GM21576 (cell line): ENCODE results near the gene CEND1.

Experiments used
- ATAC-seq: cut with Tn5 transposase; IDR thresholded peaks from one replicate; pipeline ENCODE4 v1.9.1; 2021; ENCODE audit warnings: mild to moderate bottlenecking, moderate library complexity; ENCODE audit not compliant: unreplicated experiment

CEND1 gene

DNA sequence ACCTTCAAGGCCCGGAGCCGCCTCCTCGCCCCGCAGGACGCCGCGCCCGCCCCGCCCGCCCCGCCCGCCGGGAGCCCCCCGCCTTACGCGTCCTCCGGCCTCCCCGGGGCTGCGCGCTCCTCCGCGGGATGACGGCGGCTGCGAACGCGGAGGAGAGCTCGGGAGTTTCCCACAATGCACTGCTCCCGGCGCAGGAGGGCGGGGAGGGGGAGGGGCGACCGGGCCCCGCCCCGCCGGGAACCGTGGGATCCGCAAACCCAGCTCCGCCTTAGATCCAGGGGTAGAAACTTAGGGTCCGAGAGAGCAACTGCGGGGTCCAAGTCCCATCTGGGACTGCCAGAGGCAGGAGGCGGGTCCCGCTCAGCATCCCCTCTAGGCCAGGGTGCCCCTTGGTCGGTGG lies at the start of gene CEND1:
CEND1 (minus strand) TSS at position 148 of the 400 bp plus-strand sequence. CDS start 1,514 bp downstream, outside the sequence.
- no peak for ATAC-seq

DNA sequence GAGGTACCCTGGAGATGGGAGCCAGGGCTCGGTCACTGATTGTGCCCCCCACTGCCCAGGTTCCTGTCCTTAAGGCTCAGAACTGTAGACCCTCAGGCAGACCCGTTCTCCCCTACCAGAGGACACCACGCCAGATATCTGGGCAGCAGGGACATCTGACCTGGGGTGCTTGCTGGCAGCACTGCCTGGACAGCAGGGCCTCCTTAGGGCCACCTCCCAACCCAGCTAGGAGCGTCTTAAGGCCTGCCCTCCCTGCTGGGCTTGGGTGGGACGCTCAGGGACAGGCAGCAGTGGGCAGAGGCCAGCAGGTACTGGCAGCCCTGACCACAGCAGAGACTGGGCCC lies 49.4 kb upstream of the CEND1 start:
- no peak for ATAC-seq

DNA sequence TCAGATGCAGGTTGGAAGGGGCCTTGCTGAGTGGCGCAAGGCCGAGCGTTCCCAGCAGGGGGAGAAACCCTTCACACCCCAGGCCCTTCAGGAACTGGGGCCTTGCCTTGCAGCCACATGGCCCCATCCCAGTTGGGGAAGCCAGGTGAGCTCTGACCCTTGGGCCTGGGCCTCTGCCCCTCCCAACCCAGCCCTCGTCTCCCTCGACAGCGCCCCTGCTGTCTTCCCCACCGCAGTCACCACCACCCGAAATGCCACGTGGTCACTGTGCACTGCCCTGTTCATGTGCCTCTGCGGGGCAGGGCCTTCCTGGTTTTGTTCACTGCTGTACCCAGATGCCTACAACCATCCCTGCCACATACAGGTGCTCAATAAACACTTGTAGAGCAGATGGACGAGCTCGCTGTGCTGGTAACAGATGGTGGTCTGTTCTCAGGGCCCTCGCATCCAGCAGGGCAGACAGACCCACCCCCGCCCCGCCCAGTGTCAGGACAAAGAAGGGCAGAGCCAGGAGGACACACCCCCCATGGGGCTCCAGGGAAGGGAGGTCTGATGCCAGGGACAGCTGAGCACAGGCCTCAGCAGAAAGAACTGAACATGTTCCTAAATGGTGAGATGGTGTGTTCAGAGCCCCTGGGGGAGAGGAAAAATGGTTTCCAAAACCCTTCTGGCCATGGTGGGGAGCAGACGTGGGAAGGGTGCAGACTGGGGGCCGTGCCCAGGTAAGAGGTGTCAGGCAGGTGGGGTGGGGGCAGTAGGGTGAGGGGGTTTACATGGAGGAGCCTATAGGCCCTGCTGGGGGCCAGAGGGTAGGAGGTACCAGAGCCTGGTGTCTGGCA lies 48.8 kb upstream of the CEND1 start:
- no peak for ATAC-seq

DNA sequence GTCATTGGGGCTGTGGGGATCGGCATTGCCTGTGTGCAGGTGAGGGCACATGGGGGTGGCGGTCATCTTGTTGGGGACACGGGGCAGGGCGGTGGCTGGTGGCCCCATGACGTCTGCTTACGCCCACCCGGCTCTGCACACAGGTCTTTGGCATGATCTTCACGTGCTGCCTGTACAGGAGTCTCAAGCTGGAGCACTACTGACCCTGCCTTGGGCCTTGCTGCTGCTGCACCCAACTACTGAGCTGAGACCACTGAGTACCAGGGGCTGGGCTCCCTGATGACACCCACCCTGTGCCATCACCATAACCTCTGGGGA lies 48.1 kb upstream of the CEND1 start:
- ATAC-seq, result no peak

DNA sequence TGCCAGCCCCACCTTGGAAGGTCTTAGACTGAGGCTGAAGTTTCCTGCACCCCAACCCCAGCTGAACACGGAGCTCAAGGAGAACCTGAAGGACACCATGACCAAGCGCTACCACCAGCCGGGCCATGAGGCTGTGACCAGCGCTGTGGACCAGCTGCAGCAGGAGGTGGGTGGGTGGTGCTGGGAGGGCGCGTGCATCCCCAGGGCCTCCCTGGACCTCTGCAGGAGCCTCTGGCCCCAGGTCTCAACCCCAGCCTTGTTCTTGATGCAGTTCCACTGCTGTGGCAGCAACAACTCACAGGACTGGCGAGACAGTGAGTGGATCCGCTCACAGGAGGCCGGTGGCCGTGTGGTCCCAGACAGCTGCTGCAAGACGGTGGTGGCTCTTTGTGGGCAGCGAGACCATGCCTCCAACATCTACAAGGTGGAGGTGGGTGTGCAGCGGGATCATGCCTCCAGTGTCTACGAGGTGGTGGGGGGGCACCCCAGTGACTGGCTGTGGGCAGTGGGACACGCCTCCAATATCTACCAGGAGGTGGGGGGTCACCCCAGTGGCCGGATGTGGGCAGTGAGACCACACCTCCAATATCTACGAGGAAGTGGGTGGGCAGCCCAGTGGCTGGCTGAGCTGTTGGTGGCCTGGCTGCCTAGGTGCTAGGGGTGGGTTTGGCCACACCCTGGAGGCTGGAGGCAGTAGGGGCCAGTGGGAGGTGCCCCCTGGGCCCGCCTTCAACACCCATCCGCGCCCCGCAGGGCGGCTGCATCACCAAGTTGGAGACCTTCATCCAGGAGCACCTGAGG lies 47.5 kb upstream of the CEND1 start:
- no peak for ATAC-seq

DNA sequence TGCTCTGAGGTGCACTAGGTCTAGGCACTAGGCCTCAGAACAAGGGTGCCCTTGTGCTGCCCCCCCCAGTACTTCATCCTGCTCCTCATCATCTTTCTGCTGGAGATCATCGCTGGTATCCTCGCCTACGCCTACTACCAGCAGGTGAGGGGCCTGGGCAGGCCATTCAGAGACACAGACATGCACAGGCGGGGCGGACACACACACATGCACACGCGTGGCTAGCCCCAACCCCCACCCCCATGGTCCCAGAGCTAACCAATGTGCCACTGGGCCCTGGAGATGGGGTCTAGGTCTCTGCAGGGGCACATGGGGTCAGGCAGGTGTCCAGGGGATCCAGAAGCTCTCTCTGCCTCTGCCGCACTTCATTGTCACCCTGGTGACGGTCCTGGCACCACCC lies 46.8 kb upstream of the CEND1 start:
- ATAC-seq, result no peak

- ATAC-seq, result no peak
Observed at GRCh38 chr11:836274-836673, 46.4 kb upstream of the CEND1 start.

GRCh38 chr11:834371-835316 lies 44.8 kb upstream of the CEND1 start:
- no peak for ATAC-seq

DNA sequence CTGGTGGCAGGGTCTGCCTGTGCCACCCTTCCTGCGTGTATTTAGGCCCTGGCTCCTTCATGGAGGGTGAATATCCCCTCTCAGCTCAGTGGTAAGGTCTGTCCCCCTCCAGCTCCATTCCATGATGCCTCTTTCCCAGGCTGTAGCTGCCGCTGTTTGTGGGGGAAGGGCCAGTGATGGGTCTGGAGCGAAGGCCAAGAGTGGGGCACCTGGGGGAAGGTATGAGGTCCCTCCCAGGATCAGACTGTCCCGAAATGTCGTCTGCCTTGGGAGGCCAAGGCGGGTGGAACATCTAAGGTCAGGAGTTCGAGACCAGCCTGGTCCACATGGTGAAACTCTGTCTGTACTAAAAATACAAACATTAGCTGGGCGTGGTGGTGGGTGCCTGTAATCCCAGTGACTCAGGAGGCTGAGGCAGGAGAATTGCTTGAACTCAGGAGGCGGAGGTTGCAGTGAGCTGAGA lies 44.0 kb upstream of the CEND1 start:
- no peak for ATAC-seq

- ATAC-seq, result no peak
Observed at GRCh38 chr11:833114-833791, 43.4 kb upstream of the CEND1 start.

DNA sequence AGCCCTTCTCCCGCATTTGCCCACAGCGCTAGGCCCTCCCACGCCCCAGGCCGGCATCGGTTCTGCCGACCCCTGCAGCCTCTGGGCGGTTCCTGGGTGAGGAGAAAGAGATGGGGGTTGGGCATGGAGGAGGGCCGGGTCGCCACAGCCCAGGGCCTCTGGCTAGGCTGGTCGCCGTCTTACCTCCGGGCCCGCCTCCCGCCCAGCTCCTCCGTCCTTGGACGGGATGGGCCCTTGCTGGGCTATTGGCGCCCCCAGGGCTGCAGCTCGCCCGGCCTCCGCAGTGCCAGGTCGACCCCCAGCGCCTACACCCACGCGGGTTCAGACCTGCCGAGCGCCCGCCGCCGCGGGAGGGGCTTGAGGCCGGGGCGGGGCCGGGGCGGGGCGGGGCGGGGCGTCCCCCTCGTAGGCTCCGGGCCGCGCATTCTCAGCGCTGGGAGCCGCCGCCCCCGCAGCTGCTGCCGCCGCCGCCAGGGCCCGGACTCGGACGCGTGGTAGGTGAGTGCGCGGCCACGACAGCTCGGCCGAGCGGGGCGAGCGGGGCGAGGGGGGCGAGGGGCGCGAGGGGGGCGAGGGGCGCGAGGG lies 42.7 kb upstream of the CEND1 start, which contains the start of gene CD151:
CD151 (plus strand) TSS at position 424 of the 585 bp plus-strand sequence. CDS start 3,118 bp downstream, outside the sequence.
- ATAC-seq, result no peak

GRCh38 chr11:831961-832528 lies 42.2 kb upstream of the CEND1 start:
- ATAC-seq, result no peak

DNA sequence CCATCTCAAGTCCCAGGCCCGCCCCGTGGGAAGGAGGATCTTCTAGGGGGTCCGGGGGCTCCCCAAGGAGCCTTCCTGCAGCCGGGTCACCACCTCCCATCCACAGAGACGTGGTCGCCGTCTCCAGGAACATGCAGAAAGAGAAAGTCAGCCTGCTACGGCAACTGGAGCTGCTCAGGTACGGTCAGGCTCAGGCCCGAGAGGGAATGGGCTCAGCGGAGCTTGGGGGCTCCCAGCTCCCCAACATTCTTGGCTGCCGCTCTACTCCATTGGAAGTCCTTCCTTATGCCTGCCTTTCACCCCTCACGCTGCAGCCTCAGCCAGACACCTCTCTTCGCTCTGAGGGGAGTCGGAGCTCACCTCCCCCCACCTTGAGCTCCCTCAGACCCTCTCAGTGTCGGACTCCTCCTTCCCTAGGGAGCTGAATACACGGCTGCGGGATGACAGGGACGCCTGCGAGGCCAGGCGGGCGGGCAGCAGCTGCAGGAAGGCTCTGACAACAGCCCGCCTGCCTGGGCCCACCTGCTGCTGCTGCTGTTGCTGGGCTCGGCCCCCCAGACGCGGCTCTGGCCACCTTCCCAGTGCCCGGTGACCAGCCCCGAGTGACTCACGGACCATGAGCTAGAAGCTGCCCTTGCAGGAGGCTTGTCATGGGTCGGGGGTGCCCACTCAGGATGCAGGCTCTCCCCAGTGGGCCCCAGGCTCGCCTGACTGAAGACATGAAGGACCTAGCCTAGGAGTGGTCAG lies 41.4 kb upstream of the CEND1 start:
- ATAC-seq, result no peak

DNA sequence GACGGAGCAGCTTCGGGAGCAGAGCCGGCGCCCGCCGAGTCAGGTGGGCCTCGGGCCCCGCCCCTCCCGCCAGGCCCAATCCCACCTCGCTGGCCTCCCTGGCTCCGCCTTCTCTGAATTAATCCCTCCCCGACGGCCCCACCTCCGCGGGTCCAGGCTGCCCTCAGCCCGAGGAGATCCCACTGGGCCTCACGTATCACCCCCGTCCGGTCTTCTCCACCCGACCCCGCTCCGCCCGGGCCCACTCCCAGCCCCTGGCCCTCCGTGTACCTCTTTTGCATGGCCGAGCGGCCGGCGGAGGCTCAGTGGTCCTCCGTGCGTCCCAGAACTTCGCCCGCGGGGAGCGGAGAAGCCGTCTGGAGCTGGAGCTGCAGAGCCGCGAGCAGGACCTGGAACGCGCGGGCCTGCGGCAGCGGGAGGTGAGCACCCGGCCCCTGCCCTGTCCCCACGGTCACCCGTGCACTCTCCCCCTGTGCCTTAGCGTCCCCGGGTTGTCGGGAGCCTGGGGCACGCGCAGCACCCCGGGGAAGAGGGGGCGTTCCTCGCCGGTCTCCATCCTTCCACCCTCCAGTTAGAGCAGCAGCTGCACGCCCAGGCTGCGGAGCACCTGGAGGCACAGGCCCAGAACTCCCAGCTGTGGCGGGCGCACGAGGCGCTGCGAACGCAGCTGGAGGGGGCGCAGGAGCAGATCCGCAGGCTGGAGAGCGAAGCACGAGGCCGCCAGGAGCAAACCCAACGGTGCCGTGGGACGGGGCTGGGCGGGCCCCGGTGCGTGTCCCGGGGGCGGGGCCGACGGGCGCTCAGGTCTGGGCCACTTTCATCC lies 40.6 kb upstream of the CEND1 start:
- peak; percentile 36 for ATAC-seq

DNA sequence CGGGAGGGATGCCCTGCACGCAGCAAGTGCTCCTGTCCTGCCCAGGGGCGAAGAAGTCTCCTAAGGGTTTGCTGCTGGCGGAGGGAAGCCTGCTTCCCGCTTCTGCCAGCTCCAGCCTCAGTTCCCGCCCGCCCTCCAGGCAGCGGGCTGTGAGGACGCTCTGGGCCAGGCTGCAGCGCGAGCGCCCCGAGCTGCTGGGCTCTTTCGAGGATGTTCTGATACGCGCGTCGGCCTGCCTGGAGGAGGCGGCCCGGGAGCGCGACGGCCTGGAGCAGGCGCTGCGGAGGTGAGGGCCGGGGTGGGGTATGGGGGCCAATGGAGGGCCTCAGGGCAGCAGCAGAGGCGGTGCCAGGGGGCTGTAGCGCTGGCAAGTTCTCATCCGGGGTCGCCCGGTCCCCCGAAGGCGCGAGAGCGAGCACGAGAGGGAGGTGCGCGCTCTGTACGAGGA lies 40.0 kb upstream of the CEND1 start:
- no peak for ATAC-seq

DNA sequence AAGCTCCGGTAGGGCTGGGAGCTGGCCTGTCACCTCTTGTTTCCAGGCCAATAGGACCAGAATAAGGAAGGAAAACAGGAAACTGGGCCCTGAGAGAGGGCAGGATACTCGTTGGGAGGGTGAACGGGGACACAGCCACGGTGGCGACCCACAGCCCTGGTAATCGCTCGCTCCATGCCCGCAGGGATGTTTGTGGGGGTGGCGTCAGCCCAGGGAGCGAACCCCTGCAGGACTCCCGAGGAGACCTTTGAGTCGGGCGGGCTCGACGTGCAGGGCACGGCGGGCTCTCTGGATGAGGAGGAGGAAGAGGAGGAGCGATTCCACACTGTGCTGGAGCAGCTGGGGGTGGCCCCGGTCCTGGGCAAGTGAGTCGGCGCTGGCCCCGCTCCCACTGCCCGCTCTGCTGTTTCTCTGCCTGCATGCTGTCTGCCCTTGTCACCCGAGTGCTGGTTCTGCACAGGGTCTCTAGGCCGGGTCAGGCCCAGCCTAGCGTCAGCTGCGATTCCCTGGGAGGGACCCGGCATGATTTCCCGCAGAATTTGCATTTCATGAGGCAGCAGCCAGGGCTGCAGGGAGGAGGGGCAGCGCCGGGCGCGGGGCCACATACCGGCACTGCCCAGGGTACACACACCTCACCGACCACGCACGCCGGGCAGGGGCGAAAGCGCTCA lies 39.4 kb upstream of the CEND1 start:
- ATAC-seq, result no peak

GRCh38 chr11:828506-829175 lies 38.8 kb upstream of the CEND1 start:
- ATAC-seq, result no peak
